HUES48 (cell line): Measurements from ENCODE around the gene LYL1.

ENCODE experiments used
- H3K27ac ChIP-seq: one replicate; pipeline ENCODE4 v1.7.0; 2013; ENCODE audit warnings: low read depth, low read length, inconsistent platforms
- H3K27me3 ChIP-seq: 2 replicates; pipeline ENCODE4 v1.6.1; 2013; ENCODE audit warnings: mild to moderate bottlenecking, low read length; ENCODE audit not compliant: control insufficient read depth, insufficient read depth
- H3K36me3 ChIP-seq: 2 replicates; pipeline ENCODE4 v1.6.1; 2013; ENCODE audit warnings: low read length; ENCODE audit not compliant: control insufficient read depth, insufficient read depth
- H3K4me1 ChIP-seq: 2 replicates; pipeline ENCODE4 v1.6.1; 2013; ENCODE audit warnings: mild to moderate bottlenecking, low read length; ENCODE audit not compliant: control insufficient read depth, insufficient read depth
- H3K4me3 ChIP-seq: 2 replicates; pipeline ENCODE4 v1.5.1; 2013; ENCODE audit warnings: mild to moderate bottlenecking, low read depth, low read length
- H3K9ac ChIP-seq: 2 replicates; pipeline ENCODE4 v1.6.1; 2013; ENCODE audit warnings: mild to moderate bottlenecking, low read depth, low read length, moderate library complexity
- H3K9me3 ChIP-seq: 2 replicates; pipeline ENCODE4 v1.6.1; 2013; ENCODE audit warnings: low read length; ENCODE audit not compliant: control insufficient read depth, insufficient read depth

LYL1 gene

DNA sequence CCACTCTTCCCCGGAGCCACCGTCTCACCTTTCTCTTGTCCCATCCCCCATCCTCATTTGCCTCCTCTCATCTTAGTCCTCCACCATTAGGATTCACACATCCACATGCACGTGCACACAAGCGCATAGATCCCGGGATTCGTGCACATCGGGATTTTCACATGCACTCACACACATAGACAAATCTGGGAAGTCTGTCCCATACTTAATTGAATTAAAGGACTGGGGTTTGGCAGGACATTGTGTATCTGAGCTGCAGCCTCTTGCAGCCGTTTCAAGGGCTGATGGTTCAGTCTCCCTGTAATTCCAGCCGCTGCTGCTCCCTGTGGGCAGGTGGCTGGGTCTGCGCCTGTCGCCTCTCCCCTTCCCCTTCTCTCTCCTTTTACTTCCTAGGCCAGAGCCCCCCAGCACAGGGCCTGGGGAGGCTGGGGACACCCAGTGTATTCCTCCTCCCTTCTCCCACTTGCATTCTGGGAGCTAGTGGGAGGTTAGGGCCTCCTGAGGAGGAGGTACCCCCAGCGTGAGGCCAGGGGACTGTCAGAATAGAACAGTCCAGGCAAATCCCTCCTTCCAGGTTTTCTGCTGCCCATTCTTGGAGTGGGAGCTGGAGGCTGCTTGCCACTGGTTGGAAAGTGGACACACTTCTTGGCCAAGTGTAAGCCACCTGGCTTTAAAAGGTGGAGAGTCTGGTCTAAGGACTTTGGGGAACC, 43.6 kb downstream of the LYL1 start:
- no peak overlapping the region for H3K9ac ChIP-seq
- no peaks in the 10 kb centered on the region for H3K36me3 ChIP-seq
- H3K4me3 ChIP-seq = no peak overlapping the region
- H3K27me3 ChIP-seq = peaks cover 97% of the 10 kb centered on the region
- peaks cover 48% of the 10 kb centered on the region for H3K4me1 ChIP-seq
- no peak overlapping the region for H3K27ac ChIP-seq
- H3K9me3 ChIP-seq = no peaks in the 10 kb centered on the region

DNA sequence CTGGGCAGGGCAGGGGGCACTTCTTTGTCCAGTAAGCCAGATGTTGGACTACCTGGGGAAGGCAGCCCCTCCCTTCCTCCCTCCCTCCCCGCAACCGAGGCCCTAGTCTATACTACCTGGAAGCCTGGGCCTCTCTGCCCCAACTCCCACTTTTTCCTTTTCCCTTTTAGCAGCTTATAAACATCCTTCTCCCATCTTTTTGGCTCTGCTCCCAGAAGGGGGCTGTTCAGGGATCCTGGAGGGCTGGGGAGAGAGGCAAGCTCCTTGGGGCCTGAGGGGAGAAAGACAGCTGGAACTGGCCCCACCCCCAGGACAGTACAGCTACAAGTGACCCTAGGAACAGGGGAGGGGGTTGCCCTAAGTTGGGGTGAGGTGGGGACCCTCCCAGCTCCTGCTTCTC, 44.9 kb downstream of the LYL1 start:
- H3K4me3 ChIP-seq = no peak overlapping the region
- H3K9me3 ChIP-seq = no peaks in the 10 kb centered on the region
- no peak overlapping the region for H3K9ac ChIP-seq
- H3K36me3 ChIP-seq = no peaks in the 10 kb centered on the region
- H3K27me3 ChIP-seq = peaks cover 100% of the 10 kb centered on the region
- peaks cover 52% of the 10 kb centered on the region for H3K4me1 ChIP-seq
- no peak overlapping the region for H3K27ac ChIP-seq

DNA sequence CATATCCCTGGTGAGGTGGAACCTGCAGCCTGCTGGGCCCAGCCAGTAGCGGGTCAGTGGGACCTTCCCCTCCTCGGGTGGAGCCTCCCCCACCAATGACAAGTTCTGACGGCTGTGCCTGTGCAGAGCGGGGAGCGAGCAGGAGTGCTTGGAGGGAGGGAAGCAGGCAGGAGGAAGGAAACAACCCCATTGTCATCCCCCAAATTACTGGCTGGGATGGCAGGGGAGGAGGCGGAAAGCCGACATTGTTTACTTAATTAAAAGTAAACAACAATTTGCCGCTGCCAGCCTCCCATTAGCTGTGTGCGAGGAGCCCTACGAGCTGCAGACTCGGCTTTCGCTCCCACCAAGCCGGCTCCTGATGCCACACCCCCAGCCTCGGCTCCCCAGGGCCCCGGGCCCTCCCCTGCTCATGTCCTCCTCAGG, 45.5 kb downstream of the LYL1 start:
- H3K9ac ChIP-seq = no peak overlapping the region
- no peak overlapping the region for H3K4me3 ChIP-seq
- peaks cover 100% of the 10 kb centered on the region for H3K27me3 ChIP-seq
- no peaks in the 10 kb centered on the region for H3K36me3 ChIP-seq
- no peaks in the 10 kb centered on the region for H3K9me3 ChIP-seq
- no peak overlapping the region for H3K27ac ChIP-seq
- peaks cover 53% of the 10 kb centered on the region for H3K4me1 ChIP-seq

DNA sequence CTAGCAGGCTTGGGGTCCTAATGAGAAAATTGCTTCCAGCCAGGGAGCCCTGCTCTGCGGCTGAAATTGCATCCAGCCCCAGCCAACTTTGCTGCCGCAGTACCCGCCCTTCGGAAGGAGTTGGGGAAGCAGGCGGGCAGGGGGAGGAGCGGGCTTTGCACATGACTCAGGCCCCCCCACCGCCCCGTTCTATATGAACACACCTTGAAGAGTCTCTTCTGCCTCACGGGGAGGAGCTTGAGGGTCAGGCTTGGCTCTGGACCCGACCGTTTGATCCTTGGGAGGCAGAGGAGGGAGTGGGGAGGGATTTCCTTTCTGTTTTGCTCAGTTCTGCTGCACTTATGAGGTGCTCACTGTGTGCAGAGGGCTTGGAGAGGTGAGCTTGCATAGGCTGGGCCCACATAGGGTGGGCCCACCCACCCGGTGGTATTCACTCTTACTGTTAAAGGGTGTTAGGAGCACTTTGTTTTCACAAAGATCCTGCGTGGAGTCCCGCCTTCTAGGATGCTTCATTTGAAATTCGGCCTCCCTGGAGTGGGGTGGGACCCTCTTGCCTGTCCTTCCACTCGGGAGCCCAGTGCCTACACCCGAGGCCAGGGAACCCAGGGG, 46.5 kb downstream of the LYL1 start:
- Histone ChIP-seq H3K4me3 (peak overlapping the region; percentile 49), H3K27me3 (peaks cover 99% of the 10 kb centered on the region), H3K36me3 (no peaks in the 10 kb centered on the region), H3K27ac (peak overlapping the region; percentile 37), H3K9ac (no peak overlapping the region), H3K9me3 (no peaks in the 10 kb centered on the region), H3K4me1 (peaks cover 60% of the 10 kb centered on the region)

DNA sequence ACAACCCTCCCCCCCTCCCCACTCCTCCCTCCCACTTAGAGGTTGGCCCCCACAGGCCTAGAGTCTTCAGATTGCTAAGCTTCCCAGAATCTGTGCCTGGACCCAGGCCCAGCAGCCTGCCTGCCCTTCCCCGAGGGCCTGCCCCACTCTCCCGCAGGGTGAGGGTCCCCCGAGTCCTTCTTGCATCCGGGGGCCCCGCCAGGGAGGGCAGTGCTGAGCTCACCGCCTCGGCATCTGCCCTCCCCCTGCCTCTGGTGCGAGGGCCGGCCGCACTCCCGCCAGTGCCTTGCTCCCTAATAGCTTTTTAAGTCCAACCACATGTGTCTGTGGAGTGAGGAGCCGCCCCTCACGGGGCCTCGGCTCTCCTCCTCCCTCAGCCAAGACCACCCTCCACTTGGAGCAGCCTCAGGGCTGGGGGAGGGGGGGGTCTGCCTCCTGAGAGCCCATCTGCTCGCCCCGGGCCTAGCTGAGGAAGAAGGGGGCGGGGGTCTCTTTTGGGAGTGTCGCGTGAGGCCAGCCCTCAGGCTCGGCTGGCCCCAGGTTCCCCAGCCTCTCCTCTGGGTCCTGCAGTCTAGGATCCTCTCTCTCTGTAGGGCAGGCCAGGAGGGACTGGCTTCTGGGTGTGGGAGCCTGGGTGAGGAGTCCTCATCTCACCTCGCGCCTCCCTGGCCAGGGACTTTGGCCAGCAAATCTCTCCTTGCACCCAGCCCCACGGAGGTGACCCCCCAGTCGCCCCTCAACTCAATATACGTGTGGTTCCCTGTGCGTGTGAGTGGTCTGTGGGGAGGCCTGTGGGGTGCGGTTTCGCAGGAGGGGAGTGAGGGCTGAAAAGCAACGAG, 47.2 kb downstream of the LYL1 start:
- peak overlapping the region; percentile 37 for H3K27ac ChIP-seq
- peaks cover 99% of the 10 kb centered on the region for H3K27me3 ChIP-seq
- H3K4me1 ChIP-seq = peaks cover 56% of the 10 kb centered on the region
- no peaks in the 10 kb centered on the region for H3K36me3 ChIP-seq
- H3K9me3 ChIP-seq = no peaks in the 10 kb centered on the region
- H3K9ac ChIP-seq = no peak overlapping the region
- H3K4me3 ChIP-seq = peak overlapping the region; percentile 49

DNA sequence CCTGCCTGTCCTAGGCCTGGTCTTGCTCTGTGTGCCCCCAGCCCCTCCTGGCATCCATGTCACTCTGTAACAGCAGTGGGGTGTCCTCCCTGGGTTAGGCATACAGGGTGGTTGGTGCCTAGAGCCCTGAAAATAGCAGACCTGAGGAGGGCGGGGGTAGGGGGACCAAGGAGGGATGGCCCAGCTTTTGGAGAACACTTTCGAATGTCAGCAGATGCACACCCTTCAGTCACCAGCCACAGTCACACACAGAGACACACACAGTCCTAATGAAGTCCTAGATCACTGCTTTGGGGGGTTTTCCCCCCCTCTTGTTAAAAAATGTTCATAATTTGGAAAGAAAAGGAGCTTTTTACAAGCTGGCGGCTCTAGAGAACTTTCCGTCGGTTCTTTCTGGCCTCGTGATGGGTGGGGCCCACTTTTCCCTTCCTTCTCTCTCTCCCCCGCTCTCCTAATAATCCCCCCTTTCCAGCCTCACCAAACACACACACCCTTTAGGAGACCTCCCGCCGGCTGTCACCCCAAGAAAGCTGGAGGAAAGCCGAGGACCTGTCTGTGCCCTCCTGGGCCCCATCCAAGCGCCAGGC, 47.9 kb downstream of the LYL1 start:
- H3K9ac ChIP-seq = no peak overlapping the region

DNA sequence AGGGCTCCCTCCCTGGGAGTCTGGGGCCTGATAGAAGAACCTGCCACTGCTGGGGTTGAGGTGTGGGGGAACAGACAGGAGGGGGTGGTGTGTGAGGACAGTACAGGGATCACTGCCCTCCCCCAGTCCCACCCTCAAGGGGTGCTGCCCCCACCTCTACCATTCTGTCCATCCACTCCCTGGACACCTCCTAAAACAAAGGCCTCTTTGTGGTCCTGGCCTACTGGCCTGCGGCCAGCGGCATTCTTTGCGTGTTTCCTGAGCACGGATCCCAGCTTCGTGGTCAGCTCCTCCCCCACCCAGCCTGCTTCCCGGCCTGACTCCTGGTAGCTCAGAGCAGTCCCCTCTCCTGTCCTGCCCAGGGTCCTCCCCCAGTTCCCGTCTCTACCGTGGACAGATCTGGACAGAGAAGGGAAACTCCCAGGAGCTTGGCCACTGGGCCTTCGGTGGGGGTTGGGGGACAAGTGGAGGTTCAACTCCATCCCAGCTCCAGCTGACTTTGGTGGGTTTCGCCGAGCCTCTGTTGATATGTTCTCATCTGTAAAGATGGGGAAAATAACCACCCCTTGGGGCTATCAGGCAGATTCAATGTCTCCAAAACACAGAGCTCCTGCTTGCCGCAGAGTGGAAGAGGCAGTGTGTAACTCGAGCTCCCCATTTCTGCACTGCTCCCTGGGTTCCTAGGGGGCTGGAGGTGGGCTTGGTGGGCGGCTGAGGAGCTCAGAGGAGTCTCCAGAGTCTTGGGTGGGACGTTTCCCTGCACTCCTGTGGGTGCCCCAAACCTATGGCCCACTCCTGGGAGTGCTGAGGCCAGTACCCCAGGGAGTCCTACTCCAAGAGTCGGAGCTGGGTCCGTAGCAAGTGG, 48.7 kb downstream of the LYL1 start:
- Histone ChIP-seq H3K9ac (no peak overlapping the region), H3K27ac (no peak overlapping the region), H3K4me3 (no peak overlapping the region), H3K27me3 (peaks cover 98% of the 10 kb centered on the region), H3K36me3 (no peaks in the 10 kb centered on the region), H3K9me3 (no peaks in the 10 kb centered on the region), H3K4me1 (peaks cover 55% of the 10 kb centered on the region)

More for the DNA sequence above, 47.9 kb downstream of the LYL1 start:
- Histone ChIP-seq H3K4me1 (peaks cover 55% of the 10 kb centered on the region), H3K4me3 (no peak overlapping the region), H3K9me3 (no peaks in the 10 kb centered on the region), H3K36me3 (no peaks in the 10 kb centered on the region), H3K27me3 (peaks cover 99% of the 10 kb centered on the region), H3K27ac (no peak overlapping the region)

DNA sequence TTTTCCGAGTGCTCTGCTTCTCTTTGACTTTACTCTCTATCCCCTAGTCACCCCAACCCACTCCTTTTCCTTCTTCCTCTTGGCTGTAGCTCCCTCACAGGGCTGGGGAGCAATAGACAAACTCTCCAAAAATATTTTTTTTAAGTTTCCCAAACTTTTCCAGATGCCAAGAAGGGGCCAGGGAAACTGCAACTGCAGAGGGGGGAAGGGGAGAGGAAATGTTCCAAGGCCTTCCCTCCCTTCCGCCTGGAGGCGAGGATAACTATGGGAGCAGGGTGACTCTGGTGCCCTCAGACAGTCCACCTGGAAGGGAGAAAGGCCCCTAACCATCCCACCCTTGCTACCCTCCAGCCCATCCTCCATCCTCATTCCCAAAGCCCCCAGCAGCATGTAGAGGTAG, 49.4 kb downstream of the LYL1 start:
- H3K27ac ChIP-seq = no peak overlapping the region
- no peak overlapping the region for H3K4me3 ChIP-seq

DNA sequence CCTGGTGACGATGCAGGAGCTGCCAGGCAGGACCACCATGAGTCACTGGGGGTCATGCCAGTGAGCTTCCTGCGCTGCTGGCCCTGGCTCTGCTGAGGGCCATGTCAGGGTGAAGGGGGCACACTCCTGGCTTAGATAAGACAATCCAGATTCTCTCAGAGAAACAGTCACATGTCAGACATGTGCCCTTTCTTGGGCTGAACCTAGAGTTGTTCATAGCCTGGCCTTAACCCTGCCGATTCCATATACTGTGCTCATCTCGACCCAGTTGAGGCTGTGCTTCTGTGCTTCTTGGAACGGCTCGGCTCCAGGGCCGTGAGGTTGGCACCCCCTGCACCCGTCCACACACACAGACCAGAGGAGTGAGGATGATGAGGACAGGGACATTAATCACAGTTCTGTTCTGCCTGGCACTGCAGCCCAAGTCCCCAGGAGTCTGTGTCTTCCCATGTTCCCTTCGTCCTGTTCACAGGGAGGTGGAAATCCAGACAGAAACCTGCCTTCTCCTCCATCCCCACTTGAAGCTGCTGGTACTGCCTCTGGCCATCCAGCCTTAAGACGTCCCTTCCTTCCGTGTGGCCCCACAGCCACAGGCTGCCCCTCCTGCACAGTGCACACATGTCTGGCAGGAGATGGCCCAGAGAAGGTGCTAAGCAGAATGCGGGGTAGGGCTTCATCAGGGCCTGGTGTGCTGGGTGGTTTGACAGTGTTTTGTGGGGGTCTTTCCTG, 50.0 kb downstream of the LYL1 start:
- Histone ChIP-seq H3K9ac (no peak overlapping the region), H3K9me3 (no peaks in the 10 kb centered on the region), H3K36me3 (no peaks in the 10 kb centered on the region), H3K27ac (no peak overlapping the region), H3K4me3 (no peak overlapping the region), H3K27me3 (peaks cover 96% of the 10 kb centered on the region), H3K4me1 (peaks cover 51% of the 10 kb centered on the region)

More for the DNA sequence above, 49.4 kb downstream of the LYL1 start:
- Histone ChIP-seq H3K9ac (no peak overlapping the region), H3K27me3 (peaks cover 96% of the 10 kb centered on the region), H3K4me1 (peaks cover 51% of the 10 kb centered on the region), H3K36me3 (no peaks in the 10 kb centered on the region), H3K9me3 (no peaks in the 10 kb centered on the region)
